ENCODE results near the gene MB.

Gene MB

GRCh38 chr22:35614404-35614803, 2.7 kb downstream of the MB start:
- no peak for DNase-seq

- no peak for DNase-seq
These were observed 4.2 kb downstream of the MB start for GRCh38 chr22:35612903-35613302.

GRCh38 chr22:35611891-35612576, 5.1 kb downstream of the MB start:
- DNase-seq: no peak

GRCh38 chr22:35611200-35611890, 5.8 kb downstream of the MB start:
- no peak for DNase-seq

GRCh38 chr22:35610741-35611140, 6.4 kb downstream of the MB start:
- no peak for DNase-seq

GRCh38 chr22:35609761-35610160, 7.4 kb downstream of the MB start:
- no peak for DNase-seq

GRCh38 chr22:35609261-35609660, 7.9 kb downstream of the MB start:
- DNase-seq: no peak

GRCh38 chr22:35608088-35608487, 9.0 kb downstream of the MB start:
- DNase-seq: no peak

GRCh38 chr22:35606916-35607315, 10.2 kb downstream of the MB start:
- no peak for DNase-seq

GRCh38 chr22:35605851-35606481, 11.2 kb downstream of the MB start:
- DNase-seq: no peak

- no peak for DNase-seq
These were observed 11.8 kb downstream of the MB start for GRCh38 chr22:35605369-35605680.

- DNase-seq: no peak
These were observed 12.3 kb downstream of the MB start for GRCh38 chr22:35604621-35605368.

GRCh38 chr22:35601743-35602615, 15.2 kb downstream of the MB start:
- no peak for DNase-seq

GRCh38 chr22:35601013-35601580, 16.0 kb downstream of the MB start:
- no peak for DNase-seq

- no peak for DNase-seq
These were observed 16.7 kb downstream of the MB start for GRCh38 chr22:35600476-35600875.

GRCh38 chr22:35599364-35599763, 17.8 kb downstream of the MB start:
- no peak for DNase-seq

- DNase-seq: no peak
These were observed 18.8 kb downstream of the MB start for GRCh38 chr22:35598396-35598710.

- DNase-seq: no peak
These were observed 19.3 kb downstream of the MB start for GRCh38 chr22:35597692-35598395.

GRCh38 chr22:35596821-35597220, 20.3 kb downstream of the MB start:
- no peak for DNase-seq

GRCh38 chr22:35594686-35595085, 22.4 kb downstream of the MB start:
- DNase-seq: no peak

- no peak for DNase-seq
These were observed 23.1 kb downstream of the MB start for GRCh38 chr22:35593891-35594470.
